ENCODE data around the gene RECK. TPM values are rescaled to one million over a fixed set of nuclear protein-coding genes. Genes with fewer than 3 reads are reported as not detected.

RECK gene
- total RNA-seq, 1 experiment from 2014 or later: 2.1 TPM

- no peaks in the 10 kb centered on the region for H3K9me2 ChIP-seq (ENCODE audit: insufficient read depth)
- H3K27me3 ChIP-seq (ENCODE audit: insufficient read depth, low read depth): no peaks in the 10 kb centered on the region
- no peak overlapping the region for H3K4me3 ChIP-seq
- peak; percentile 65 to 88 for DNase-seq
- no peak overlapping the region for H3K4me2 ChIP-seq
- intact Hi-C loops (cut with micrococcal nuclease; ENCODE audit: unreplicated experiment): loop anchor here (1.0 to 5.0 kb wide), 4 partner anchors 39 to 150 kb away; partner anchors contain the start of gene CLTA
- H3K27ac ChIP-seq: peak overlapping the region; percentile 51
- H2AFZ ChIP-seq: no peak overlapping the region
- BruUV-seq (replicated peaks): no TSS peak
- no peak for TF ChIP-seq CTCF (conservative IDR thresholded peaks at IDR 0.05)
- TF ChIP-seq EZH2 (IDR thresholded peaks at IDR 0.05; ENCODE audit: low read depth): no peak
- no peaks in the 10 kb centered on the region for H3K79me2 ChIP-seq (ENCODE audit: low read depth)
- H4K20me1 ChIP-seq (ENCODE audit: insufficient read depth): no peaks in the 10 kb centered on the region
- ChIA-PET POLR2A (ENCODE audit: unreplicated experiment) (interaction anchor here (0.6 to 0.8 kb wide), 4 partner anchors 34 to 1204 kb away, joined by 3 to 7 read pairs (median 4); partner anchors contain the start of gene CLTA), CTCF (interaction anchor here (1.0 to 1.1 kb wide), 2 partner anchors 10 to 64 kb away, joined by 3 to 4 read pairs; no protein-coding TSS in a partner anchor)
- no peaks in the 10 kb centered on the region for H3K36me3 ChIP-seq (ENCODE audit: low read depth)
- H3F3A ChIP-seq (ENCODE audit: insufficient read depth, low read depth): peaks cover 12% of the 10 kb centered on the region; the same call in 1 of the 2 replicates
- no peaks in the 10 kb centered on the region for H3K9me3 ChIP-seq (ENCODE audit: insufficient read depth, low read depth)
- H3K4me1 ChIP-seq (replicated peaks; ENCODE audit: insufficient read depth): peaks cover 8% of the 10 kb centered on the region
Observed at GRCh38 chr9:36101916-36102741, 65.4 kb downstream of the RECK start.

GRCh38 chr9:36102742-36103495 is 66.2 kb downstream of the RECK start:
- Histone ChIP-seq H3K4me1 (replicated peaks; ENCODE audit: insufficient read depth) (peaks cover 8% of the 10 kb centered on the region), H3K27ac (peak overlapping the region; percentile 51), H2AFZ (no peak overlapping the region), H3K27me3 (ENCODE audit: insufficient read depth, low read depth) (no peaks in the 10 kb centered on the region), H3K36me3 (ENCODE audit: low read depth) (no peaks in the 10 kb centered on the region), H3K9me3 (ENCODE audit: insufficient read depth, low read depth) (no peaks in the 10 kb centered on the region), H3K4me2 (no peak overlapping the region), H3F3A (ENCODE audit: insufficient read depth, low read depth) (peaks cover 12% of the 10 kb centered on the region; the same call in 1 of the 2 replicates), H3K79me2 (ENCODE audit: low read depth) (no peaks in the 10 kb centered on the region), H3K9me2 (ENCODE audit: insufficient read depth) (no peaks in the 10 kb centered on the region), H4K20me1 (ENCODE audit: insufficient read depth) (no peaks in the 10 kb centered on the region), H3K4me3 (no peak overlapping the region)
- ChIA-PET POLR2A (ENCODE audit: unreplicated experiment) (interaction anchor here (0.8 kb wide), 1 partner anchor 144 kb away, joined by 7 read pairs; no protein-coding TSS in a partner anchor), CTCF (interaction anchor here (0.6 to 1.1 kb wide), 3 partner anchors 11 to 100 kb away, joined by 3 to 4 read pairs (median 4); no protein-coding TSS in a partner anchor)
- TF ChIP-seq CTCF (conservative IDR thresholded peaks at IDR 0.05) (peak; percentile 67), EZH2 (IDR thresholded peaks at IDR 0.05; ENCODE audit: low read depth) (no peak)
- no TSS peak for BruUV-seq (replicated peaks)
- DNase-seq: peak; percentile 47 to 52
- intact Hi-C loops (cut with micrococcal nuclease; ENCODE audit: unreplicated experiment): loop anchor here (1.0 to 5.0 kb wide), 4 partner anchors 38 to 151 kb away; partner anchors contain the start of gene CLTA

GRCh38 chr9:36109071-36109470 is 72.4 kb downstream of the RECK start:
- intact Hi-C loops (cut with micrococcal nuclease; ENCODE audit: unreplicated experiment): no loop called here
- ChIA-PET CTCF (no interaction called here), POLR2A (ENCODE audit: unreplicated experiment) (no interaction called here)
- Histone ChIP-seq H2AFZ (no peak overlapping the region), H3K4me1 (replicated peaks; ENCODE audit: insufficient read depth) (no peaks in the 10 kb centered on the region), H3F3A (ENCODE audit: insufficient read depth, low read depth) (no peaks in the 10 kb centered on the region), H3K4me3 (no peak overlapping the region), H3K79me2 (ENCODE audit: low read depth) (no peaks in the 10 kb centered on the region), H3K36me3 (ENCODE audit: low read depth) (no peaks in the 10 kb centered on the region), H4K20me1 (ENCODE audit: insufficient read depth) (no peaks in the 10 kb centered on the region), H3K9me3 (ENCODE audit: insufficient read depth, low read depth) (no peaks in the 10 kb centered on the region), H3K27ac (no peak overlapping the region), H3K4me2 (no peak overlapping the region), H3K27me3 (ENCODE audit: insufficient read depth, low read depth) (no peaks in the 10 kb centered on the region), H3K9me2 (ENCODE audit: insufficient read depth) (no peaks in the 10 kb centered on the region)
- no TSS peak for BruUV-seq (replicated peaks)
- no peak for DNase-seq
- TF ChIP-seq CTCF (conservative IDR thresholded peaks at IDR 0.05): no peak
- TF ChIP-seq EZH2 (IDR thresholded peaks at IDR 0.05; ENCODE audit: low read depth): no peak

Measured in PC-9 (cell line).